OCI-LY1 (cell line): Measurements from ENCODE around the gene ITSN1.

Source experiments
- CTCF ChIP-seq: fragments of 200-600 bp; sonication (generic), shearing (Covaris generic); IDR thresholded peaks from 2 replicates; pipeline ENCODE4 v1.5.1; 2017; ENCODE audit warnings: mild to moderate bottlenecking, antibody characterized with exemption, low read length, moderate library complexity, mixed read lengths
- EZH2 ChIP-seq: fragments of 200-600 bp; sonication (generic), shearing (Covaris generic); IDR thresholded peaks from 2 replicates; pipeline ENCODE4 v1.8.0; 2017; ENCODE audit warnings: borderline replicate concordance, mixed run types, mild to moderate bottlenecking, antibody characterized with exemption, low read length, moderate library complexity, mixed read lengths

DNA sequence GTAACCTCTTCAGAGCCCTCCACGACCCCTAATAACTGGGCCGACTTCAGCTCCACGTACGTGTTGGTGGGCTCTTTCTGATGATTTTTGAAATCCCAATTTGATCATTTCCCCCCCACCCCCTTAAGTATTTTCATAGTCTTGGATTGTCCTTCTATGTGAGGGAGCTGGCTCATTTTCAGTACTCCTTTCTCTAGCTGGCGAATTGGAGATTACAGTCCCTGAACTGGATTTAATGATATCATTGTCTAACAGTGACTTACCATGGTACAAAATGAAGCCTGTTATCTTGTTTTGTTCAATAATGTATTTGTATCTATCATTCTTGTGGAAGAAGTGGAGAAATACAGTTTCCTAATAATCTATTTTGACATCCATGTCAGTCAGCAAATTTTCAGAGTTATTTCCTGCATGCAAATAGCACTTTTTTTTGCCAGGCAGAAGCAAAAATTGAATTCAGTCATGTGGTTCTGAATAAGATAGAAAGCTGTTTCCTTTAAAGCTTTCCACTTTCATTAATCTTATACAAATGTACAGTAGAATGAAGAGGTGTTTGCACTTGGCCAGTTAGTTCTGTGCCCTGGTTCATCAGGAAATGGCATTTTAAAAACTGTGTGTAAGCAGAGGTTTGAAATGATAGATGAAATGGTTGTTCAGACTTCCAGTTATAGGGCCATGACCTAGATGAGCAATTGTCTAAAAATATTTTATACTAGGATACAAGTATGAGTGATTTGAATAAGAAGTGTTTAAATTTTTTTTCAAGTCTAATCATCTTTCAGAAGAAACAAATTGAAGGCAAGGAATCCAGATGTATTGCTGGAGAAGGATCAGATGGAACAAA, 169.1 kb downstream of the ITSN1 start:
- TF ChIP-seq CTCF (no peak), EZH2 (no peak)
